HG03064 (cell line): ENCODE measurements around the gene SPATA9.
A peak's percentile ranks its signal among the peaks of the same experiment; 100 is the strongest.
"Not testable (repeated sequence)": the region's sequence is repeated elsewhere in the genome, so short reads cannot be mapped to it uniquely, and the experiment has no call there.

Experiments
- ATAC-seq: cut with Tn5 transposase; IDR thresholded peaks from one replicate; pipeline ENCODE4 v1.9.1; 2021; ENCODE audit warnings: low read depth; ENCODE audit not compliant: unreplicated experiment

SPATA9 gene

DNA sequence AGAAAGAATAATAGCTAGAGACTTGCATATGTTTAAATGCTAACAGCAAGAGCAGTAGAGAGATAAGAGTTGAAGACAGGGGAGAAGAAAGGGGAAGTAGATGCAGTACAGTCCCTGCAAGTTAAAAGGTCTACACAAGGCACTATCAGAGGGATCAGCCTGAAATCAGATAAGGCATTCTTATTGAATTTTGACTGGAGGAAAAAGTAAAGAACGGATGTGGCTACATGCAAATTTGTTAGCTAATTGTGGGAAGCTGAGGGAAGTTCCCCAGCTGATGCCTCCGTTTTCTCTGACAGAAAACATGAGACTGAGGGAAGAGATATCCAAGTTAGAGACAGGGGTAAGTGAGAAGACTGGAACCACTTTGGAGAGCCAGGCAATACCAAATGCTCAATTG lies 35.4 kb upstream of the SPATA9 start:
- peak; percentile 78 for ATAC-seq

DNA sequence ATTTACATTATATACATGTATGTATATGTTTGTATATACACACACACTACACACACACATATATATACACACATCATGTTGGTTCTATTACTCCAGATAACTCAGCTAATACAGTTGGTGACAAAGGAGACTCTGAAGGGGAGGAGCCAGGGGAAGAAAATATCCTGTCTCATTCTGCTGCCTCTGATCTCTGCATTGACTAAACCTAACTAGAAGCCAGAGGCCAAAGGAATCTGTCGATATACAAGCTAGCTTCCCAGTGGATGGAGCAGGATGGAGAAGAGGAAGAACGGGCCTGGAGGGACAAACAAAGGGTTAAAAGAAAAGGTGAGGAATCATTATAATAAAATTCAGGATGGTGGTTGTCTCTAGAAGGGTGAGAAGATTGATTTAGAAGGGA lies 34.6 kb upstream of the SPATA9 start:
- ATAC-seq: no peak

DNA sequence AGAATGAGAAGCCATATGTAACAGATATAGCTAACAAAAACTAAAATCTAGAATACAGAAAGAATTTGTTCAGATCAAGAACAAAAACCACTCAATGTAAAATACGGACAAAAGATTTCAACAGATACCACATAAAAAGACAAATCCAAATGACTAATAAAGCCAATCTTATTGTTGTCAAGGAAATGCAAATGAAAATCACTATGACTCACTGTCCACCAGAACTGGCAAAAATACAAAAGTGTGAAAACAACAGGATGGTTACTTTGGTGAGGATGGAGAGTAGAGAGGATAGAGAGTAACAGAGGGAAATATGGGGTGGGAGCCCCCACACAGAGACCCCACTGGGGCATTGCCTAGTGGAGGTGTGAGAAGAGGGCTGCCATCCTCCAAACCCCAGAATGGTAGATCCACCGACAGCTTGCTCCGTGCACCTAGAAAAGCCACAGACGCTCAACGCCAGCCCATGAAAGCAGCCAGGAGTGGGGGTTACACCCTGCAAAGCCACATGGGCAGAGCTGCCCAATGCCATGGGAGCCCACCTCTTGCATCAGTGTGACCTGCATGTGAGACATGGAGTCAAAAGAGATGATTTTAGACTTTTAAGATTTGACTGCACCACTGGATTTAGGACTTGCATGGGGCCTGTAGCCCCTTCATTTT lies 33.1 kb upstream of the SPATA9 start:
- ATAC-seq: no peak

DNA sequence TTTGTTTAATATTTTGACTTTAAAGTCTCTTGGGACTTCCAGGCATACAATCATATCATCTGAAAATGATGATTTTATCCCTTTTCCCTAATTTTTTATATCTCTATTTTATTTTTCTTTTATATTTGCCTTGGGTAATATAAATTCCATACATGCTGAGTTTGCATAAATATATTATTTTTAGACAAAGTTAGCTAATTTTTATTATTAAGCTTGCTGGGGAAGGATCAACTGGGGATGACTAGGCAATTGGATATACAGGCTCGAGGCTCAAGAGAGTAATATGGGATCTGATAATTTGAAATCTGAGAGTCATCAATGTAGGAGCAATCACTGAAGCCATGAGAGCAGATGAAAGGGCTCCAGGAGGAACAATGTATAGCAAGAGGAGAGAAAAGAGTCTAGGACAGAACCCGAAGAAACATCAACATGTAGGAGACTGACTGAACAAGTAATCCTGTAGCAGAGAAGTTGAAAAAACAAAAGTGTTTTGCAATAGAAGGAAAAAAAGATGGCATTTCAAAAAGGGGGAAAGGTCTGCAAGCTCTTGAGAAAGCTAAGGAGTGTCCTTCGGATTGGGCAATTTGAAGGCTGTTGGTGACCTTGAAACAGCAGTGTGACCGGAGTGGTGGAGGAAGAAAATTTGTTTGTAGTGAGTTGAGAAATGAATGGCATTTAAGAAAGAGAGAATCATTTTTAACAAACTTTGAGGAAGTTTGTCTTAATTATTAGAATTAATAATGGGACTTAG lies 31.3 kb upstream of the SPATA9 start:
- ATAC-seq: no peak

DNA sequence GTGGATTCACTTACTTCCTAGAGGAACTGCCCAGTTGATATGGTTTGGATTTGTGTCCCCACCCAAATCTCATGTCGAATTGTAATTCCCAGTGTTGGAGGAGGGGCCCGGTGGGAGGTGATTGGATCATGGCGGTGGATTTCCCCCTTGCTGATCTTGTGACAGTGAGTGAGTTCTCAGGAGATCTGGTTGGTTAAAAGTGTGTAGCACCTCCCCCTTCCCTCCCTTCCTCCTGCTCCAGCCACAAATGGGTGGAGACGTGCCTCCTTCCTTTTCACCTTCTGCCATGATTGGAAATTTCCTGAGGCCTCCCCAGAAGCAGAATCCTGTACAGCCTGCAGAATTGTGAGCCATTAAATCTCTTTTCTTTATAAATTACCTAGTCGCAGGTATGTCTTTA lies 30.5 kb upstream of the SPATA9 start:
- ATAC-seq: not testable (repeated sequence)

DNA sequence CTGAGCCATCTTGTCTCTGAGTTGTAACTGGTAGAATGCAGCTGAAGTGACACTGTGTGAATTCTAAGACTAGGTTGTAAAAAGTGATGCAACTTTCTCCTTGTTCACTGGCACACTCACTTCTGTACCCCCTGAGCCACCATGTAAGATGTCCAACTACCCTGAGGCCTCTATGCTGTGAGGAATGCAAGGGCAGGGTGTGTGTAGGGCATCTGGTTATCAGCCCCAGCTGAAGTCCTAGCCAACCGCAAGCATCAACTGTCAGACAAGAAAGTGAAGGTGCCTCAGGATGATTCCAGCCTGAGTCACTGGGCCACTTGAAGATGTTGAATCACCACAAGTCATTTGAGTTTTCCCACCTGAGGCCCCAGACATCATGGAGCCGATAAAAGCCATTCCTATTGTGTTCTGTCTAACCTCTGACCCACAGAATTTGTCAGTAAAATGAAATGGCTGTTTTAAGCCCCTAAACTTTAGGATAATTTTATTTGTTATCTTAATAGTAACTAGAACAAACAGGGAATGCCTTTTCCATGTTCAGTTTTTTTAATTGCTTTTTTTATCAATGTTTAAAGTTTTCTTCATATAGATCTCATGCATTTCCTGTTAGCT lies 29.7 kb upstream of the SPATA9 start:
- ATAC-seq: no peak

DNA sequence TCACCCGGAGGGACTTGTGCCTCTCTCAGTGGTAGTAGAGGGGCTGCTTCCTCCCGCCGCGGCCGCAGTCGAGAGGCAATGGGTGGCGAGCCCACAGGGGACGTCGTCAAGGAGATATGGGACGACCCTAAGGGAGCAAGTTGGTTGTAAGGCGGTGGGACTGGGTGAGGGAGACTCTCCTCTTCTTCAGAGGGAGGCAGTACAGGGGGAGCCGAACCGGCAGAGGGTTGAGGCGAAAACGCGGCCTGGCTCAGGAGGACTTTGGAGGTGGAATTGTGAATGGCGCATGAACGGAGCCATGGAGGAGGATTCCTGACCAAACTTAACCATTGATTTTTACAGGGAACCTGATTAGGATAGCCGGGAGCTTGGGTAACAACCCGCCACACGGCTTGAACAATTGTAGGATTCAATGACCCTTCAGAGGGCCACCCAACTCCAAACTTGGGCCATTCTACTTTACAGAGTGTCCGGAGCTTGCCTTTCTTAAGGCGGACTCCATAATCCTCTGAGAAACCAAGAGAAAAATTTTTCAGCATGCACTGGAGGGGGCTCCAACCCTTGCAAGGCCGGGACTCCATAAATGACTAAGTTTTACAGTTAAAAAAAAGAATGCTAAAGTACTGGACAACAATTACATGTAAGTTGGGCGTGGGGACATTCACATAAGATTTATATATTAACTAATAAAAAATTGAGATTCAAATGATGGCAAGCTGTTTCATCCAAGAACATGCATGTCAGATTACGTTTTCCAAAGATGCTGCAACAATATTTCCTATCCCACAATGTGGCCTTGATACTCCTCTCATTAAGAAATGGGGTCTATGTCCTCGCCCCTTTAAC lies 28.9 kb upstream of the SPATA9 start:
- no peak for ATAC-seq

DNA sequence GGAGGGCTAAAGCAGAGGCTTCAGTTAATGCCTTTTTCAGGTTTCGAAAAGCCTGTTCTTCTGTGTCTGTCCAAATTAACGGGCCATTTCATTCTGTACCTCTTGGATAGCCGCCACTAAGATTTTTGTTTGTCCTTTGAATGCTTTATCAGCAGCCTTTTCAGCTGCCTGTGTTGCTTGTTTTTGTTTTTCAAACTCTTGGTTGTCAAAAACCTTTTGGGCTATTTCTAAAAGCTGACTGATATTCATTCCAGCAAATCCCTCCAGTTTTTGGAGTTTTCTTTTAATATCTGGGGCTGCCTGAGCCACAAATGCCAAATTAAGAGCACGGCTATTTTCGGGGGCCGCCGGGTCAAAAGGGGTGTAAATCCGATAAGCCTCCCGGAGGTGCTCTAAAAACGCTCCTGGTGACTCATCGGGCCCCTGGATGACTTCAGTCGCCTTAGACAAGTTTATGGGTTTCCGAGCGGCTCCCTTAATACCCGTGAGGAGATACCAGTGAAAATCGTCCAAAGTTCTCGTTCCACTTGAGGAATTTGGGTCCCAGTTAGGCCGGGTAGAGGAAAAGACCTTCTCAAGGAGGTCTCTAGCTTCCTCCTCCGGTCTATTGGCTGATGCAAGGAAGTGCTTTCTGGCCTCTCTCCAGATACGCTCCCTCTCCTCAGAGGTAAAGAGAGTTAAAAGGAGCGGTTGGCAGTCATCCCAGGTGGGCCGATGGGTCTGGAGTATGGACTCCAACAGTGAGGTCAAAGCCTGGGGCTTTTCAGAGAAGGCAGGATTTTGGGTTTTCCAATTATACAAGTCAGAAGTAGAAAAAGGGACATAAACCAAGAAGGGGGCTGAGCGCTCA lies 28.1 kb upstream of the SPATA9 start:
- ATAC-seq: not testable (repeated sequence)

DNA sequence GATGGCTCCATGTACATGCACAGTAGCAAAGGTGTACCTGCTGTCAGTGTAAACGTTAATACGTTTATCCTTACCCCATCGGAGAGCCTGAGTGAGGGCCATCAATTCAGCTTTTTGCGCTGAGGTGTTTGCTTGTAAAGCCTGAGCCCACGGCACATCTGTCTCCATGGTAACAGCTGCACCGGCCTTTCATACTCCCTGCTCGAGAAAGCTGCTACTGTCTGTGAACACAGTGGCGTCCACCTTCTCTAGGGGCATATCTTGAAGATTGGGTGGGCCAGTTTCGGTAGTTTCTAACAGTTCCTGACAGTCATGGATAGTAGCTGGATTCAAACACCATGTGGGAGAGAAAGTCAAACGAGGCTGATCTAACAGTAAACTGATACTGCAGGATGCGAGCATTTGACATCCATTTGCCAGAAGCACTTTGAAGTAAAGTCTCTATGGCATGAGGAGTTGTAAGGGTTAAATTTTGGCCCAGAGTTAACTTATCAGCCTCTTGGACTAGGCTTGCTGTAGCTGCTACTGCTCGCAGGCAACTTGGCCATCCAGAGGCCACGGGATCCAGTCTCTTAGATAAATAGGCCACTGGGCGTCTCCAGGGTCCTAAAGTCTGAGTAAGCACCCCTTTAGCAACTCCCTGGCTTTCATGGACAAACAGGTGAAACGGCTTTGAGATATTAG lies 27.3 kb upstream of the SPATA9 start:
- no peak for ATAC-seq

DNA sequence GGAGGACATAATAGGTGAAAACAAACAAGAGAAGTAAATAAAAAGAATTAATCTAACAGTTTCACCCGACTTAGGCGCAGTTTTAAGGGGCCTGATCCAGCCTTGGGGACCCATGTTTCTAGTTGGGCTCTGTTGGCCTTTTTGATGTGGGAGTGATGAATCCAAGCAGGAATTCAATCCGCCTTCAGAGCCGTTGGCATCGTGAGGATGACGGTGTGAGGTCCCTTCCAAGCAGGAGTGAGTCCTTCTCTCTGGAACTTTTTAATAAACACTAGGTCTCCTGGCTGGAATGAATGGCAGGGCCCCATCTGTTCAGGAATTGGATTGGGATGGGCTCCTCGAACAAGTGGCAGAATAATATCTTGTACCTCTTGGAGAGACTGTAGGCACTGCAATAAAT lies 26.1 kb upstream of the SPATA9 start:
- ATAC-seq: no peak

DNA sequence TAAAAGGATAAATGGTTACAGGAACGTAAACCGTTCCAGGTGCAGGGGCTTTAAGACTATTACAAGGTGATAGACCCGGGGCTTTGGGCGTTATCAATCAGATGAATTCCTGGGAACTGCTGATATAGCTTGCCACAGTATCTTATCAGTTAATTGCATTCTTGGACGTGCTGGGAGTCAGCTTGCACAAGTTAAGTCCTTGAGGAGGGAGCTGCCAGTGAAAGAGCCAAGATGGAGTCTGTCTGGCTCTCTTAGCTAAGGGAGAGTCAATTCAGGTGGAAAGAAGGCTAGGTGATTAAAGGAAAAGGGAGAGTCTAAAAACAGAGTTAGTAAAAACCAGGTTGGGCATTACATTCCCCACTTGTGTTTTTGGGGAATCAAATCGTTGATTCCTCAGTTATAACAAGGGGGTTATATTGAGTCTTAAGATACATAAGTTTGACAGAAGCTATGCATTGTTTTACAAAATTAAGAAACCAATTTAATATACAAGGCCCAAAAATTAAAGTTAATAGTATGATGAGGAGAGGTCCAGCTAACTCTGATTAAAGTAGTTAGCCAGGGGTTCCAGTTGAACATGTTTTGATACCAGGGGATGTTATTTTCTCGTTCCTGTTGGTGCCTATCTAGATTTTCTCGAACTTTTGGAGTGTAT lies 24.9 kb upstream of the SPATA9 start:
- not testable (repeated sequence) for ATAC-seq

DNA sequence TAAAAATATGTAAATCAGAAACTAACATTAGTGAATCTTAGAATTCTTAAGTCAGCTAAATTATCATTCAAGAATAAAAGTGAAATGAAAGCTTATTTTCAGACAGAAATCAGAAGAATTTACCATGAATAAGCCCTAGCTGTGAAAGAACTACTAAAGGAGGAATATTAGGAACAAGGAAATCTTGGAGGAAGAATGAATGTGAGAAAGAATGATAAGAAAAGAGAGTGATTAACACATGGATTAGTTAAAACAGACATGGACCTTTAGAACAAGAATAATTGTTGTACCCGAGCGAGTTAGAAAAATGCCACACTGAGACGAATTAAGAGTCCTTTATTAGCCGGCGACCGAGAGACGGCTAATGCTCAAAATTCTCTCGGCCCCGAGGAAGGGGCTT lies 24.3 kb upstream of the SPATA9 start:
- ATAC-seq: no peak

DNA sequence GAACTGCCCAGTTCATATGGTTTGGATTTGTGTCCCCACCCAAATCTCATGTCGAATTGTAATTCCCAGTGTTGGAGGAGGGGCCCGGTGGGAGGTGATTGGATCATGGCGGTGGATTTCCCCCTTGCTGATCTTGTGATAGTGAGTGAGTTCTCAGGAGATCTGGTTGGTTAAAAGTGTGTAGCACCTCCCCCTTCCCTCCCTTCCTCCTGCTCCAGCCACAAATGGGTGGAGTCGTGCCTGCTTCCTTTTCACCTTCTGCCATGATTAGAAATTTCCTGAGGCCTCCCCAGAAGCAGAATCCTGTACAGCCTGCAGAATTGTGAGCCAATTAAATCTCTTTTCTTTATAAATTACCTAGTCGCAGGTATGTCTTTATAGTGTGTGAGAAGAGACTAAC lies 23.4 kb upstream of the SPATA9 start:
- not testable (repeated sequence) for ATAC-seq

DNA sequence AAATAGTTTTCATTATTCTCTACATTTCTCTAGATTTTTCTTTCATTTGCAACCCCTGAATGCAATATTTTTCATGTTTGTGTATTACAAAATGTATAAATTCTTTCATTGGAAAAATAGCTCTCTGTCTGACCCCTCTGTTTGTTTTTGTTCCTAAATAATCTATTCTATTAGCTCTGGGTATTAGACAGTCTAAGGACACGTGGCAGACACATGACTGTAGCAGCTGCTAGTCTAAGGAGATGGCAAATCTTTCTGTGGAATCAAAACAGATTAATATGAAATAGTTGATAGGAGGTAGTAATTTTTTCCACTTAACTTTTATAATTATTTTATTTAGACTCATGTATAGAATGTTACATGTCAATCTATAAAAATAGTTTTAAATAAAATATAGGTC lies 21.4 kb upstream of the SPATA9 start:
- no peak for ATAC-seq

DNA sequence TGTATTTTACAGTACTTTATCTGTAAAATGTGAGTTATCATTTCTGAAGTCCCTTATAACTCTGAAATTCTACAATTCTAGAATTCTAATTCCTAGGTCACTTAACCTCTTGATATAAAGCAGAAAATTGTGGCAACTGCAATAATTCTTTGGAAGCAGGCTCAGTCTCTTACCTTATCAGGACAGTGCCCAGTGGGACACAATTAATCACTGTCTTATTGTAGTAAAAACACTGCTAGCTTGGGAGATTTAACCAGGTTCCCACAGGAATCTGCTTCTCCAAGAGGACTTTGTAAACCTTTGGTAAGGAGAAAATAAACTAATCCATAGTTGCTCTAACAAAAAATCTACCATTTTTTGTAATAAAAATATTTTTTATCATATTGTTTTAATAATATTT lies 18.3 kb upstream of the SPATA9 start:
- no peak for ATAC-seq

DNA sequence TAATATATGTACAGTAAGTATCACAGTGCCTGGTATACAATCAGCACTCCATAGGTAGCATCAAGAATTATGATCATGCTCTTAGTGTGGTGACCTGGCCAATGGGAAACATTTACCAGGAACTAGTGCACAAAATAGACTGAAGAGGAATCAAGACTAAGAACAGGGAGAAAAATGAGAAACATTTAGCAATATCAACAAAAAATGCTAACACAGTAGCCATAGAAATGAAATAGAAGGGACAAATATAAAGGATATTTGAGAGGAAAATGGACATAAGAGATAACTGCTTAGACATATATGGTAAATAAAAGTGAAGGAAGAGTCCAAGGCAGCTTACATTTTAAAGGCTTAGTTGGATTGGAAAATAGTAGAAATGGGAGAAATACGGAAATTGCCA lies 16.5 kb upstream of the SPATA9 start:
- ATAC-seq: no peak

DNA sequence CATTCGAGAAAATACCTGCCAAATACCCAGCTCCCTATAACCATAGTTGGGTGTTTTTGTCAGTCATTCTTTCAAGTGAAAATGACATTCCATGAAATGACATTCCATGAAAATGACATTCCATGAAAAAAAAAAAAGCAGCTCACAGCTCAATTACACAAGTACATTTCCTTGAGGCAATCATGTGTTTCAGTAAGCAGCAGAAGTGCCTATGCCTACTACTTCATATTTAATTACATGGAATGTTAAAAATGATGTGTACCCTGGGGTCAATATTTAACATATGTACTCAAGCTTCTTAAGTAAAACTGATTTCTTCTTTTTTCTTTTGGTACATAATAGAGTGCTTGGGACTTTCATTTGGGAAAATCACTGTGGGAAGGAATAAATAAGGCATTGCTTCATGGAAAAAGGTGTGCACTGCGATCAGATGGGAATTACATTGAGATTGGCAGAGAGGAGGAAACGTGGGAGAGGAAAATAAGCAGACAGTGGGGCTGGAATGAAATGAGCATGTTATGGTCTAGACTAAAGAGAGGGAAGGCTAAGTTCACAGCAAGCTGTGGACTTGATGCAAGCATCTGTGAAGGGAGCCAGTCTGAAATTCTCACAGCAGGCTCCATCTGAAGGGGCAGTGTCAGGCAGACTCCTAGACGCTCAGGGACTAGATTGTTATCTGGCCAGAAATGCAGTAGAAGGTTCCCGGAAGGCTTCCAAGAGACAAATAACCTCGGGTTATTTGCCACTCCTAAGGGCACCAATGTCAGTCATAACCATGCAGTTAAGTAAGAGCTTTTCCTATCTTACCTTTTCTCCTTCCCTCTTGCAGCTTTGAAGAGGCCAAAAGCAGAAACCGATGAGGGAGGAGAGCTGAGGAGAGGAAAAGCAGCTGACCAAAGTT lies 15.2 kb upstream of the SPATA9 start:
- no peak for ATAC-seq

DNA sequence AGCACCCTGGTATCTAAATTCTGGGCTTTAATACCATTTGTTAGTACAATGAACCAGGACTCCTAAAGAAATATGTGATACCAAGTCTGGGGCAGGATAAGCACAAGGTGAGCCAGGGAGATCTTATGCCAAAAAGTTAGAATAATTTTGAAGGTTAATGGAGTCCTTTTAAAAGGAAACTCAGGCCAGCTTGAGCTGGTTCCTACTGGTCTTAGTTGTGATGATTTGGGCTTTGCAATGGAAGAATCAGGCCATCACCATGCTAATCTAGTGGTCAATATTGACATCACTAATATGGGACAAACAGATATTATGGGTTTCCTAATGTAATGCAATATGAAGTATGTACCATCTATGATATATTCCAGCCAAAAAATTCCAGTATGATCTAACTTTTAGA lies 7.5 kb upstream of the SPATA9 start:
- ATAC-seq: no peak
